Stomach (tissue), 4 donors: ENCODE measurements around the gene RASAL2.

Experiments
- POLR2A ChIP-seq, 4 donors: fragments of 450-650 bp; IDR thresholded peaks; one replicate each; pipeline ENCODE4 v1.6.1; 2016; ENCODE audit warnings: antibody characterized with exemption in 4 of 4, control low read depth in 2 of 4, mild to moderate bottlenecking in 1 of 4, moderate library complexity in 1 of 4
- TF ChIP-seq, protein P1 (sequence below), 7 experiments: fragments of 450-650 bp in 4 of 7; fragments of 200-600 bp in 3 of 7; sonication (generic) in 3 of 7; IDR thresholded peaks; one replicate each; pipeline ENCODE4 v1.5.1; 2016 to 2019; ENCODE audit warnings: antibody characterized with exemption in 7 of 7, control low read depth in 2 of 7, mild to moderate bottlenecking in 1 of 7

DNA sequence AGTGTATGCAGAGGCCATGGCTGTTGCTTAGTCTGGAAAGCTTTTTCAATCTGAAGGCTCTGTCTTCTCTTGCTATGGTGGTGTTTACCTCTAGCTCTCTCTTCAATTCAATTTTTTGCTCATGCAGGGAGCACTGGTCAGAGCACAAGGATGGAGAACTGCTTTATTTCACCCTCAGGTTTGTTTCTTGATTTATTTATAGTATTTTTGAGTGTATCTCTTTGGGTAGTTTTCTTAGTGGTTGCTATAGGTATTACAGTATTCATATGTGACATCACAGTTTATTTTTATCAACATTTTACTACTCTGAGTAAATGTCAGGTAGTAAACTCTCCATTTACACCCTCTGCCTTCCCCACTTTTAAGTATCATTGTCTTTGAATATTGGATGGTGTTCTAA, 147.9 kb downstream of the RASAL2 start:
- TF ChIP-seq POLR2A (IDR thresholded peaks at IDR 0.05) = no peak
- TF ChIP-seq, protein P1, sequence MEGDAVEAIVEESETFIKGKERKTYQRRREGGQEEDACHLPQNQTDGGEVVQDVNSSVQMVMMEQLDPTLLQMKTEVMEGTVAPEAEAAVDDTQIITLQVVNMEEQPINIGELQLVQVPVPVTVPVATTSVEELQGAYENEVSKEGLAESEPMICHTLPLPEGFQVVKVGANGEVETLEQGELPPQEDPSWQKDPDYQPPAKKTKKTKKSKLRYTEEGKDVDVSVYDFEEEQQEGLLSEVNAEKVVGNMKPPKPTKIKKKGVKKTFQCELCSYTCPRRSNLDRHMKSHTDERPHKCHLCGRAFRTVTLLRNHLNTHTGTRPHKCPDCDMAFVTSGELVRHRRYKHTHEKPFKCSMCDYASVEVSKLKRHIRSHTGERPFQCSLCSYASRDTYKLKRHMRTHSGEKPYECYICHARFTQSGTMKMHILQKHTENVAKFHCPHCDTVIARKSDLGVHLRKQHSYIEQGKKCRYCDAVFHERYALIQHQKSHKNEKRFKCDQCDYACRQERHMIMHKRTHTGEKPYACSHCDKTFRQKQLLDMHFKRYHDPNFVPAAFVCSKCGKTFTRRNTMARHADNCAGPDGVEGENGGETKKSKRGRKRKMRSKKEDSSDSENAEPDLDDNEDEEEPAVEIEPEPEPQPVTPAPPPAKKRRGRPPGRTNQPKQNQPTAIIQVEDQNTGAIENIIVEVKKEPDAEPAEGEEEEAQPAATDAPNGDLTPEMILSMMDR (IDR thresholded peaks at IDR 0.05) = peak in 1 of 7 experiments; percentile 30
